Nucleus accumbens (tissue), 56 donors: ENCODE measurements around the gene AMHR2.
A peak's percentile ranks its signal among the peaks of the same experiment; 100 is the strongest.
"Not testable (repeated sequence)": the region's sequence is repeated elsewhere in the genome, so short reads cannot be mapped to it uniquely, and the experiment has no call there.

Experiments
- DNase-seq, 56 donors: peaks; one replicate each; lab custom pipeline; 2025; lab: John Stamatoyannopoulos, UW

The AMHR2 gene

DNA sequence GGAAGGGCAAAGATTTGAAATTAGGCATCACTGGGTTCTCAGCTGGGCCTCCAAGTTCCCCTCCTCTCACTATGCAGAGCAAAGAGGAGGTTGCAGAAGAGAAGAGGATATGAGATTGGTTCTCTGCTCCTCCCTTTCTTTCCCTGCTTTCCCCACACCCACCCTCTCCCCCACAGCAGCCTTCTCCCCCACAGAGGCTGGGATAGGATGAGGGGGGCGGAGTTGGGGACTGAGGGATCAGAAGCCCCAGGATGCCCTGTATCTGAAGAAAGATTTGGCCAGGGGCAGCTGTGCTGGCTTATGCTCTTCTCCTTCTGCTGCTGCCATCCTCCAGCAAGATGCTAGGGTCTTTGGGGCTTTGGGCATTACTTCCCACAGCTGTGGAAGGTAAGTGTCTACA is at the start of gene AMHR2:
AMHR2 (plus strand) TSS at position 259 of the 400 bp plus-strand sequence; CDS start at position 339, 80 bp downstream.
- no peak for DNase-seq

DNA sequence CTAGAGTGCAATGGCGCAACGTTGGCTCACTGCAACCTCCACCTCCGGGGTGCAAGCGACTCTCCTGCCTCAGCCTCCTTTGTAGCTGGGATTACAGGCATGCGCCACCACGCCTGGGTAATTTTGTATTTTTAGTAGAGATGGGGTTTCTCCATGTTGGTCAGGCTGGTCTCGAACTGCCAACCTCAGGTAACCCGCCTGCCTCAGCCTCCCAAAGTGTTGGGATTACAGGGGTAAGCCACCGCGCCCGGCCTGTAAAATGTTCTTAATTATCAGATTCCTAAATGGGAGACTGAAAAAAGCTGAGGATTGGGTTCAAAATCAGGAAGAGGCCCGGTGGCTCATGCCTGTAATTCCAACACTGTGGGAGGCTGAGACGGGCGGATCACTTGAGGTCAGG is 49.4 kb upstream of the AMHR2 start:
- not testable (repeated sequence) for DNase-seq

DNA sequence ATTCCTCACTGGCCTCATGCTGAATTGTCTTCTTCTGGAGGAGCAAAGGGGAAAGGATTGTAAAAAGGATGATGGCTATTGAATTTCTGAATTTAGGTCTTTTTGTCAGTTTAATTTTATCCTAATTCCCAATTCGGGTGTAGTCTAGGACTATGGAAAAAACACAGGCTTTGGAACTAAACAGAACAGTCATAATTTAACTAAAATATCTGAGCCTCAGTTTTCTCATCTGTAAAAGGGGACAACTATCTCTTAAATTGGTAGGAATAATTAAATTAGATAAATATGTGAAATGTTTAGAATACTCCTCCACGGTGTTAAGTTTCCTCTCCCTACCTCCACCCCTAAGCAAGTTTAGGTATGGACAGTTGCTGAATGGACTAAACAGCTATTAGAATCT is 46.9 kb upstream of the AMHR2 start:
- DNase-seq: no peak

DNA sequence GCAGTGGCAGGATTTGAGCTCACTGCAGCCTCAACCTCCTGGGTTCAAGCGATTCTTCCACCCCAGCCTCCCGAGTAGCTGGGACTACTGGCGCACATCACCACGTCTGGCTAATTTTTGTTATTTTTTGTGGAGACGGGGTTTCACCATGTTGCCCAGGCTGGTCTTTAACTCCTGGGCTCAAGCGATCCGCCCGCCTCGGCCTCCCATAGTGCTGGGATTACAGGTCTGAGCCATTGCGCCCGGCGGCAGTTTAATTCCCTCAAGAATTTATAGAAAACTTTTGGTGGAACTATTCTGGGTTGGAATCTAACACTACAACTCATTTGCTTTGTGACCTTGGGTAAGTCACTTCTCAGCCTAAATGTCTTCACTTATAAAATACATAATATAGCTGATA is 45.4 kb upstream of the AMHR2 start:
- DNase-seq: no peak

DNA sequence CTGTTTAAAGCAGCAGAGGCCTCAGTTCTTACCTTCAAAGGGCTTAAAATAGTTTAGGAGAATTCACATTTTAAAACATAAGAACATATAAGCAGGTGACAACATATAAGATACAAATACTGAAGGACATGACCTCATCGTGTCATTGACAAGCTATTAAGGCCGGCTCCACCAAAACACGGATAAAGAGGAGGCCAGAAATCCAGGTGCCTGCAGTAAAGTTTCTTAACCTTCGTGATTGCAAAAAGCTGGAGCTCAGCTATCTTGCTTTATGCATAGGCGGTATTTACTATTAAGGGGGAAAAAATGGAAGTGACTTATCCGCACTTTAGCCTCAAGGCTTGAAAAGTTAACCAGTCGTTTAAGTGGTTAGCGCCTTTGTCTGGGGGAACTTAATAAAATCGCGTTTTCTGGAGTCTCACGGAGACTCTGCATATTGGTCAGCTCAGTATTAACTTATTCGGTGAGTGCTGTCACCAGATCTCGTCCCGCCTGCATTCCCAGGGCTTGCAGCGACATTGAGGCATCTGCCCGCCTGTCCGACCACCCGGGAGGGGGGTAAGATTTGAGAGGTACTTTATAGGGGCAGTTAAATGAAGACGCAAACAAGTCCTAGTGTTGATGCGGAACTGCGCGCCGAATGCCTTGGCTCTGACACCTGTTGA is 44.8 kb upstream of the AMHR2 start:
- DNase-seq: no peak

DNA sequence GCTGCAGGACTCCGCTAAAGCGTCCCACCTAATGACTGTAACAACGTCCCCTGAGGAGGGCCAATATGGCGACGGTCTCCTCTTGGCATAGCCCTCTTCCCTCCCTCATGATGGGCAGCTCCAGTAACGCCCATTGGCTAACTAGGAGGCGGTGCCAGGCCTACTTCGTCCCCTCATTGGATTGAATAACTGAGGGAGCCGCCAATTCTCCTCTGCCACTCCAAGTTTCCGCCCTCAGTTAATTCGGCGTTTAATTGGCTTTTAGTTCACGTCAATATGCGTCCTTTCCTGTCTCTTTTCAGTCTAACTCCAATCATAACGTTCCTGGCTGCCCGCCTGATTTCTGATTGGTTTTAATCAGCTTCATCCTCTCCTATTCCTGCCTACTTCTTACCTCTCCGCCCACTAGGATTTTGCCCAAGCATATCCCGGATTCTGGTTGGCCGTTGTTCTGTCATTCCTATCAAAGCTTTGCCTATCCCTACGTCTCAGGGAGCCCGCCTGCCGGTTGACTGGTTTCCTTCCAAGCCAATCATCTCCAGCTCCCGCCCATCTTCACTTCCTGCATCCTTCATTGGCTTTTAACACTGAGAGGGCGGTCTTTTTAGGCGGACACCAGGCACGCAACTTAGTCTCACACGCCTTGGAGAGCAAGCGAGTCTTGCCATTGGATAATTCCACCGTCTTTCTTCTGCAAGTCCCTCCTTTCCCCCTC is 44.1 kb upstream of the AMHR2 start:
- peak; percentile 94 to 100 (median 100) for DNase-seq

DNA sequence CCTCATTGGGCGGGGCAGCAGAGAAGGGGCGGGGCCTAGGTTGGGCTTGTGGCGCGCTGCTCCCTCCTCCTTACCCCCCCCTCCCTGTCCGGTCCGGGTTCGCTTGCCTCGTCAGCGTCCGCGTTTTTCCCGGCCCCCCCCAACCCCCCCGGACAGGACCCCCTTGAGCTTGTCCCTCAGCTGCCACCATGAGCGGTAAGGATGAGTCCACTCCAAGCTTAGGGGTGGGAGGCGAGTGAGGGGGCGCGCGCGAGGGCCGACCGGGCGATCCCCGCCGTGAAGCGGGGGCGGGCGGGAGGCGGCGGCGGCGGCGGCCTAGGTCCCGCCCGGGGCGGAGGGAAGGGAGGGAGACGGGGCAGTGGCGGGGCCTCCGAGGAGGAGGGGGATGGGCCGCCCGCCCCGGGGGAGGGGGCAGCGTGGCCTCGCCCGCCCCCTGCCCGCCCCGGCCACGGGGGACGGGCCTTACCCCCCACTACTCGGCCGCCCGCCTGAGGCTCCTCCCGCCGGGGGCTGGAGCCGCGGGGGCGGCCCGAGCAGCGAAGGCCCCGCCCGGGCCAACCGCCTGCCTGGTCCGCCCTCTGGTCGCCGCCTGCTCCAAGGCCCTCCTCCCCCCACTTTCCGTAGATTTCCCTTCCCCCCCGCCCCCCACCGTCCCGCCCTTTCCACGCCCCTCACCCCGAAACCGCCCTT is 43.4 kb upstream of the AMHR2 start, which contains the start of gene SP1:
SP1 (plus strand) TSS at position 73 of the 690 bp plus-strand sequence; CDS start at position 189, 116 bp downstream.
- peak in 55 of 56 donors; percentile 27 to 98 (median 79) for DNase-seq

DNA sequence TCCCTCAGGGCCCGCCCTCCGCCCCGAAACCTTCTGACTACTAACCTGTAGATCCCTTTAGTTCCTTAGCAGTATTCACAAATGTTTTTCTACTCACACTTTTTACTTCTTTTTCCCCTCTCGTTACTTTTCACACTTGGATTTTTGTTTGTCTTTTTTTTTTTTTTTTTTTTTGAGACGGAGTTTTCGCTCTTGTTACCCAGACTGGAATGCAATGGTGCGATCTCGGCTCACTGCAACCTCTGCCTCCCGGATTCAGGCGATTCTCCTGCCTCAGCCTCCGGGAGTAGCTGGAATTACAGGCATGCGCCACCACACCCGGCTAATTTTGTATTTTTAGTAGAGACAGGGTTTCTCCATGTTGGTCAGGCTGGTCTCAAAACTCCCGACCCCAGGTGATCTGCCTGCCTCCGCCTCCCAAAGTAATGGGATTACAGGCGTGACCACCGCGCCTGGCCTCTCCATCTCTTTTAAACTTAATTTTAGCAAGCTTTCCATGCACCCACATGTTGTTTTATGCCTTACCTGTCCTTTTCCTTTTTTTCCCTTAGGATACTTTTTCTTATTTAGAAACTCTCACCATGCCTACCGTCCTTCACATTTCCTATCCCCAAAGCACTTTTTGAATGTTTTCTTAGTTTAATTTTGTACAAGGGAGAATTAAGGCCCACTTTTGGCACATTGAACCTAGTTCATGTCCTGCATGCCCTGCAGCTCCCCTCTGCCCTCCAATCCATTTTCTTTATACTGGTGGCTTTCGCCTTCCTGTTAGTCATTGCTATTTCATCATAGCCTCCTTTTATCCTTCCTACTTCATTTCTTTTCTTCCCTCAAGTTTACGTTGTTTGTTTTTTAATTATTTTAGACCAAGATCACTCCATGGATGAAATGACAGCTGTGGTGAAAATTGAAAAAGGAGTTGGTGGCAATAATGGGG is 42.6 kb upstream of the AMHR2 start:
- peak in 1 of 56 donors; percentile 37 for DNase-seq

DNA sequence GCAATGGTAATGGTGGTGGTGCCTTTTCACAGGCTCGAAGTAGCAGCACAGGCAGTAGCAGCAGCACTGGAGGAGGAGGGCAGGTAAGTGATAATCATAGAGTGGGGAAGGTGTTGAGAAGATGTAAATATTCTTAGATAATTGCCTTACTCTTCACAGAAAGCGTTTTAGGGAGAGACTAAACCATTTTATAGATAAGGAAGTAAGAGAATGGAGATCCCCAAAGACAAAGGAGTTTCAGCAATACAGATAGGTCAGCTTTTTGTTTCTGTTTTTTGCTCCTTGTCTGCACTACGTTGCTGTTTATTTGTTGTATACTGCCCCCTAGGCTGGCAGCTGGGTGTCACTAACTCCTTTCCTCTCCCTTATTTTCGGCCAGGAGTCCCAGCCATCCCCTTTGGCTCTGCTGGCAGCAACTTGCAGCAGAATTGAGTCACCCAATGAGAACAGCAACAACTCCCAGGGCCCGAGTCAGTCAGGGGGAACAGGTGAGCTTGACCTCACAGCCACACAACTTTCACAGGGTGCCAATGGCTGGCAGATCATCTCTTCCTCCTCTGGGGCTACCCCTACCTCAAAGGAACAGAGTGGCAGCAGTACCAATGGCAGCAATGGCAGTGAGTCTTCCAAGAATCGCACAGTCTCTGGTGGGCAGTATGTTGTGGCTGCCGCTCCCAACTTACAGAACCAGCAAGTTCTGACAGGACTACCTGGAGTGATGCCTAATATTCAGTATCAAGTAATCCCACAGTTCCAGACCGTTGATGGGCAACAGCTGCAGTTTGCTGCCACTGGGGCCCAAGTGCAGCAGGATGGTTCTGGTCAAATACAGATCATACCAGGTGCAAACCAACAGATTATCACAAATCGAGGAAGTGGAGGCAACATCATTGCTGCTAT is 41.7 kb upstream of the AMHR2 start:
- peak in 20 of 56 donors; percentile 2 to 48 (median 12) for DNase-seq

DNA sequence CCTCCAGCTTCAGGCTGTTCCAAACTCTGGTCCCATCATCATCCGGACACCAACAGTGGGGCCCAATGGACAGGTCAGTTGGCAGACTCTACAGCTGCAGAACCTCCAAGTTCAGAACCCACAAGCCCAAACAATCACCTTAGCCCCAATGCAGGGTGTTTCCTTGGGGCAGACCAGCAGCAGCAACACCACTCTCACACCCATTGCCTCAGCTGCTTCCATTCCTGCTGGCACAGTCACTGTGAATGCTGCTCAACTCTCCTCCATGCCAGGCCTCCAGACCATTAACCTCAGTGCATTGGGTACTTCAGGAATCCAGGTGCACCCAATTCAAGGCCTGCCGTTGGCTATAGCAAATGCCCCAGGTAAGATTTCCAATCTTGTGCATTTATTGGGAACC is 40.4 kb upstream of the AMHR2 start:
- no peak for DNase-seq

DNA sequence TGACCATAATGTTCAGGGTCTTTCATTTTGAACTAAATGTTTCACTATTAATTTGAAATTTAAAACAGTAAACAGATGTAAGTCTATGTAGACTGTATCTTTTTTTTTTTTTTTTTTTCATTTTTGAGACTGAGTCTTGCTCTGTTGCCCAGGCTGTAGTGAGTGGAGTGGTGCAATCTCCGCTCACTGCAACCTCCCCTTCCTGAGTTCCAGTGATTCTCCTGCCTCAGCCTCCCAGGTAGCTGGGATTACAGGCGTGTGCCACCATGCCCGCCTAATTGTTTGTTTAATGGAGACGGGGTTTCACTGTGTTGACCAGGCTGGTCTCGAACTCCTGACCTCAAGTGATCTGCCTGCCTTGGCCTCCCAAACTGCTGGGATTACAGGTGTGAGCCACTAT is 37.3 kb upstream of the AMHR2 start:
- DNase-seq: not testable (repeated sequence)

DNA sequence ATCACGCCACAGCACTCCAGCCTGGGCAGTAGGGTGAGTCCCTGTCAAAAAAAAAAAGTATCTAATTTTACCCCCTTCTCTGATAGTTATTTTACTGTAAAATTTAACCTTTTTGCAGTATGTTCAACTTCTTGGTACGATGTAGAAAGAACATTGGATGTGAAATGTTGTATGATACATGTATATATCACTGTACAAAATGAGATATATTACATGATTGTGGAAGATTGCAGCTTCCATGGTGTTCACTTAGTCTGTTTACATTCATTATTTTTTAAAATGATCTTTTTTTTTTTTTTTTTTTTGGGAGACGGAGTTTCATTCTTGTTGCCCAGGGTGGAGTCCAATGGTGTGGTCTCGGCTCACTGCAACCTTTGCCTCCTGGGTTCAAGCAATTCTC is 34.7 kb upstream of the AMHR2 start:
- DNase-seq: no peak

DNA sequence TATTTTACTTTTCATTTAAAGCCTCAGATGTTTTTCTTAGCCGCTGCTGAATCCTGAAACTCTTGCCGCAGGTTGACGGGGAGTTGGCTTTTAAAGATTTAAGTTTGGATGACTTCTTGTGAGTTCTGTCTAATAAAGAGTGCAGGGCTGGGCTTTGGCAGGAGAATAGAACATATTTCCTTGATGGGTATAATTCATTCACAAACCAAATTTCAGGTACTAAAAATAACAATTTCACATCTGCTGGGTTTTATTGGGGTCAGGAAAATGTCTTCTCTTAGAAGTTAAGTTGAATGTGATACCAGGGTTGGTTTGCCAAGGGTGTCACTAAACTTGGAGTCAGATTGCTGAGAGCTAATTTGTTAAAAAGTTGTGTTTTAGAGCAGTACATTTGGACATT is 34.0 kb upstream of the AMHR2 start:
- no peak for DNase-seq

DNA sequence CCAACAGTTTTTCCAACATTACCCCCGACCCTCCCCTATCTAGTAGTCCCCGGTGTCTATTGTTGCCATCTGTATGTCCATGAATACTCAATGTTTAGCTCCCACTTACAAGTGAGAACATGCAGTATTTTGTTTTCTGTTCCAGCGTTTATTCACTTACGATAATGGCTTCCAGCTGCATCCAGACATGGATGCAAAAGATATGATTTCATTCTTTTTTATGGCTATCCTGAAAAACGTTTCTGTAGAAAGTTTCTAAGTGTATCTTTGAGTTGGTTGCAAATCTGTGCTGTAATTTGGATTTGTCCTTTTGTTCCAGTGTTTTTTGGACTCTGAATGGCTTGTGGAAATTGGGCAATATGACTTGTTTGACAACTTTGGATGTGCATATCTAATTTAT is 31.9 kb upstream of the AMHR2 start:
- no peak for DNase-seq

DNA sequence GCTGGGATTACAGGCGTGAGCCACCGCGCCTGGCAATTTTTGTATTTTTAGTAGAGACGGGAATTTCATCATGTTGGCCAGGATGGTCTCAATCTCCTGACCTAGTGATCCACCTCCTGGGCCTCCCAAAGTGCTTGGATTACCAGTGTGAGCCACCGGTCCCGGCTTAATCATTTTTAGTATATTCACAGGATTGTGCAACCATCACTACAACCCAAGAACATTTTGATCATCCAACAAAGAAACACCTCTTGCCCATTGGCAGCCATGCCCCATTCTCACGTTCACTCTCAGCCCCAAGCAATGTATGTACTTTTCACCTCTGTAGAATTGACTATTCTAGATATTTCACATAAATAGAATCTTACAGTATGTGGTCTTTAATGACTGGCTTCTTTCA is 23.8 kb upstream of the AMHR2 start:
- DNase-seq: no peak

DNA sequence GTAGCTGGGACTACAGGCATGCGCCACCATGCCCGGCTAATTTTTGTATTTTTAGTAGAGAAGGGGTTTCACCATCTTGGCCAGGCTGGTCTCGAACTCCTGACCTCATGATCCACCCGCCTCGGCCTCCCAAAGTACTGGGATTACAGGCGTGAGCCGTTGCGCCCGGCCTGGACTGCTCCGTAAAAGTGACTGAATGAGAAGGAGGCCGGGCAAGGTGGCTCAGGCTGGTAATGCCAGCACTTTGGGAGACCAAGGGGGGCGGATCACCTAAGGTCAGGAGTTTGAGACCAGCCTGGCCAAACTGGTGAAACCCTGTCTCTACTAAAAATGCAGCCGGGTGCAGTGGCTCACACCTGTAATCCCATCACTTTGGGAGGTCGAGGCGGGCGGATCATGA is 21.3 kb upstream of the AMHR2 start:
- not testable (repeated sequence) for DNase-seq

DNA sequence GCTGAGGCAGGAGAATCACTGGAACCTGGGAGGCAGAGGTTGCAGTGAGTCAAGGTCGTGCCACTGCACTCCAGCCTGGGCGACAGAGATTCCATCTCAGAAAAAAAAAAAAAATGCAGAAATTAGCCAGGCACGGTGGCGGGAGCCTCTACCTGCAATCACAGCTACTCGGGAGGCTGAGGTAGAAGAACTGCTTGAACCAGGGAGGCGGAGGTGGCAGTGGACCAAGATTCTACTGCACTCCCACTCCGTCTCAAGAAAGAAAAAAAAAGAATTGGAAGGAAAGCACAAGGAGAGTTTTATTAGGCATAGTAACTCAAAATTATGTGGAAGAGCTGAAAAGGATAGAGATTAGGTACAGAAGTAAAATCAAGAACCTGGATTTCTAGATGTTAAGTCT is 20.8 kb upstream of the AMHR2 start:
- DNase-seq: no peak

DNA sequence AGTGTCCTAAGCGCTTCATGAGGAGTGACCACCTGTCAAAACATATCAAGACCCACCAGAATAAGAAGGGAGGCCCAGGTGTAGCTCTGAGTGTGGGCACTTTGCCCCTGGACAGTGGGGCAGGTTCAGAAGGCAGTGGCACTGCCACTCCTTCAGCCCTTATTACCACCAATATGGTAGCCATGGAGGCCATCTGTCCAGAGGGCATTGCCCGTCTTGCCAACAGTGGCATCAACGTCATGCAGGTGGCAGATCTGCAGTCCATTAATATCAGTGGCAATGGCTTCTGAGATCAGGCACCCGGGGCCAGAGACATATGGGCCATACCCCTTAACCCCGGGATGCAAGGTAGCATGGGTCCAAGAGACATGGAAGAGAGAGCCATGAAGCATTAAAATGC is 12.7 kb upstream of the AMHR2 start:
- no peak for DNase-seq

DNA sequence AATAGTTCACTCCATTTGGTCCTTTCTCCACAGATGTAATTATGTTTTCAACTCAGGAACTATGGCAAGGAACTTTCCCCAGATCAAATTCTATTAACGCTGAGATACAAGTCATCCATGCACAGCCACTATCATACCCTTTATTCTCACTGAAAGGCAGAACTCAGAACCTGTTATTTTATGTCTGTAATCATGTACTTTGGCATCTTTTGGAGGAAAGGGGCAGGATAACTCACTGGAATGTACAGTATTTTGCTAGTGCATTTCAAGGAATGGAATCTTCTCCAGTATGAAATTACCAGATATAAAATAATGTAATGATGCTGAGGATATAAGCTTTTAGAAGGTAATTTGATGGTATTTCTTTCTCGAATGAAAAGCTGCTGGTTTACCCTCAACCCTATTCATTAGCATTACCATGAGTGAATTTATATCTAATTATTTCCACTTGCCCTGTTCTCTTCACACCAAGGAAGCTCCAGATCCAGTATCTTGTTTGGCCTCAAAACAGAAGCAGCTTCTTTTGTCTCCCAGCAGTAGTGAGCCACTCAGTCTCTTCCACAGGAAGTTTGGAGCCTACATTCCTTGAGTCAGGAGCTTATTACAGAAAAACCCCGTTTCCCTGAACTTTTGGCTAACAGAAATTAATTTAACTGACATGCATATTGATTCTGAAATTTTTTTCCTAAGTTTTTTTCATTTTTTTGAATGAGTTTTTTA is 10.0 kb upstream of the AMHR2 start:
- DNase-seq: no peak
